ENCODE data around the gene ALKBH5. TPM values are rescaled to one million over a fixed set of nuclear protein-coding genes. Genes with fewer than 3 reads are reported as not detected.

ALKBH5 gene
- polyA plus RNA-seq, 1 of the 3 experiments (the other 2 are of a cell fraction) = 41.0 TPM

GRCh38 chr17:18229771-18230170, 46.1 kb downstream of the ALKBH5 start:
- H3K9ac ChIP-seq = no peak overlapping the region
- peaks cover 56% of the 10 kb centered on the region for H3K79me2 ChIP-seq (ENCODE audit: insufficient read depth)
- no peak for DNase-seq
- H3K4me1 ChIP-seq (ENCODE audit: control insufficient read depth in 1 of 2, insufficient read depth in 2 of 2, low read depth in 1 of 2, low read length in 1 of 2) = peaks cover 0 to 20% of the 10 kb centered on the region in 2 experiments; a peak in 1 of 4 replicates
- H3K4me2 ChIP-seq = no peak overlapping the region
- WGBS (ENCODE audit: low lambda C conversion rate) = 100% methylated on average over 2 of the region's 7 CpGs
- no peak overlapping the region for H3K4me3 ChIP-seq (ENCODE audit: low read depth in 2 of 2, low read length in 1 of 2)
- H3K36me3 ChIP-seq (replicated peaks in 1 of 2; ENCODE audit: control insufficient read depth in 1 of 2, insufficient read depth in 2 of 2, low read length in 1 of 2) = peaks cover 0 to 8% of the 10 kb centered on the region in 2 experiments
- no peaks in the 10 kb centered on the region for H3K9me2 ChIP-seq
- no peak overlapping the region for H2AFZ ChIP-seq (ENCODE audit: low read depth)
- no peaks in the 10 kb centered on the region for H3F3A ChIP-seq (replicated peaks; ENCODE audit: insufficient read depth)
- H3K27me3 ChIP-seq (ENCODE audit: insufficient read depth) = no peaks in the 10 kb centered on the region
- ChIA-PET POLR2A (no interaction called here), CTCF (interaction anchor here (0.9 to 1.0 kb wide), 2 partner anchors 12 to 13 kb away, joined by 4 to 5 read pairs; no protein-coding TSS in a partner anchor)
- H4K20me1 ChIP-seq (ENCODE audit: insufficient read depth) = 0 out of 2 replicates have a peak, but pooled peaks cover 17% of the 10 kb centered on the region
- H3K9me3 ChIP-seq = no peaks in the 10 kb centered on the region
- no peak for TF ChIP-seq YY1 (IDR thresholded peaks at IDR 0.05; ENCODE audit: low read depth)
- no peak for TF ChIP-seq ELF1 (IDR thresholded peaks at IDR 0.05)
- TF ChIP-seq, protein P1, sequence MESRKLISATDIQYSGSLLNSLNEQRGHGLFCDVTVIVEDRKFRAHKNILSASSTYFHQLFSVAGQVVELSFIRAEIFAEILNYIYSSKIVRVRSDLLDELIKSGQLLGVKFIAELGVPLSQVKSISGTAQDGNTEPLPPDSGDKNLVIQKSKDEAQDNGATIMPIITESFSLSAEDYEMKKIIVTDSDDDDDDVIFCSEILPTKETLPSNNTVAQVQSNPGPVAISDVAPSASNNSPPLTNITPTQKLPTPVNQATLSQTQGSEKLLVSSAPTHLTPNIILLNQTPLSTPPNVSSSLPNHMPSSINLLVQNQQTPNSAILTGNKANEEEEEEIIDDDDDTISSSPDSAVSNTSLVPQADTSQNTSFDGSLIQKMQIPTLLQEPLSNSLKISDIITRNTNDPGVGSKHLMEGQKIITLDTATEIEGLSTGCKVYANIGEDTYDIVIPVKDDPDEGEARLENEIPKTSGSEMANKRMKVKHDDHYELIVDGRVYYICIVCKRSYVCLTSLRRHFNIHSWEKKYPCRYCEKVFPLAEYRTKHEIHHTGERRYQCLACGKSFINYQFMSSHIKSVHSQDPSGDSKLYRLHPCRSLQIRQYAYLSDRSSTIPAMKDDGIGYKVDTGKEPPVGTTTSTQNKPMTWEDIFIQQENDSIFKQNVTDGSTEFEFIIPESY (IDR thresholded peaks at IDR 0.05; ENCODE audit: borderline replicate concordance, low read depth) = no peak
- TF ChIP-seq, protein P2, sequence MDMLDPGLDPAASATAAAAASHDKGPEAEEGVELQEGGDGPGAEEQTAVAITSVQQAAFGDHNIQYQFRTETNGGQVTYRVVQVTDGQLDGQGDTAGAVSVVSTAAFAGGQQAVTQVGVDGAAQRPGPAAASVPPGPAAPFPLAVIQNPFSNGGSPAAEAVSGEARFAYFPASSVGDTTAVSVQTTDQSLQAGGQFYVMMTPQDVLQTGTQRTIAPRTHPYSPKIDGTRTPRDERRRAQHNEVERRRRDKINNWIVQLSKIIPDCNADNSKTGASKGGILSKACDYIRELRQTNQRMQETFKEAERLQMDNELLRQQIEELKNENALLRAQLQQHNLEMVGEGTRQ (IDR thresholded peaks at IDR 0.05; ENCODE audit: borderline replicate concordance, low read depth, low read length) = no peak
- no peak for TF ChIP-seq NRF1 (IDR thresholded peaks at IDR 0.05; ENCODE audit: low read depth, low read length)
- TF ChIP-seq, protein P3, sequence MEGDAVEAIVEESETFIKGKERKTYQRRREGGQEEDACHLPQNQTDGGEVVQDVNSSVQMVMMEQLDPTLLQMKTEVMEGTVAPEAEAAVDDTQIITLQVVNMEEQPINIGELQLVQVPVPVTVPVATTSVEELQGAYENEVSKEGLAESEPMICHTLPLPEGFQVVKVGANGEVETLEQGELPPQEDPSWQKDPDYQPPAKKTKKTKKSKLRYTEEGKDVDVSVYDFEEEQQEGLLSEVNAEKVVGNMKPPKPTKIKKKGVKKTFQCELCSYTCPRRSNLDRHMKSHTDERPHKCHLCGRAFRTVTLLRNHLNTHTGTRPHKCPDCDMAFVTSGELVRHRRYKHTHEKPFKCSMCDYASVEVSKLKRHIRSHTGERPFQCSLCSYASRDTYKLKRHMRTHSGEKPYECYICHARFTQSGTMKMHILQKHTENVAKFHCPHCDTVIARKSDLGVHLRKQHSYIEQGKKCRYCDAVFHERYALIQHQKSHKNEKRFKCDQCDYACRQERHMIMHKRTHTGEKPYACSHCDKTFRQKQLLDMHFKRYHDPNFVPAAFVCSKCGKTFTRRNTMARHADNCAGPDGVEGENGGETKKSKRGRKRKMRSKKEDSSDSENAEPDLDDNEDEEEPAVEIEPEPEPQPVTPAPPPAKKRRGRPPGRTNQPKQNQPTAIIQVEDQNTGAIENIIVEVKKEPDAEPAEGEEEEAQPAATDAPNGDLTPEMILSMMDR (IDR thresholded peaks at IDR 0.05) = no peak
- TF ChIP-seq FOXM1 (IDR thresholded peaks at IDR 0.05; ENCODE audit: low read depth) = no peak
- TF ChIP-seq, protein P4, sequence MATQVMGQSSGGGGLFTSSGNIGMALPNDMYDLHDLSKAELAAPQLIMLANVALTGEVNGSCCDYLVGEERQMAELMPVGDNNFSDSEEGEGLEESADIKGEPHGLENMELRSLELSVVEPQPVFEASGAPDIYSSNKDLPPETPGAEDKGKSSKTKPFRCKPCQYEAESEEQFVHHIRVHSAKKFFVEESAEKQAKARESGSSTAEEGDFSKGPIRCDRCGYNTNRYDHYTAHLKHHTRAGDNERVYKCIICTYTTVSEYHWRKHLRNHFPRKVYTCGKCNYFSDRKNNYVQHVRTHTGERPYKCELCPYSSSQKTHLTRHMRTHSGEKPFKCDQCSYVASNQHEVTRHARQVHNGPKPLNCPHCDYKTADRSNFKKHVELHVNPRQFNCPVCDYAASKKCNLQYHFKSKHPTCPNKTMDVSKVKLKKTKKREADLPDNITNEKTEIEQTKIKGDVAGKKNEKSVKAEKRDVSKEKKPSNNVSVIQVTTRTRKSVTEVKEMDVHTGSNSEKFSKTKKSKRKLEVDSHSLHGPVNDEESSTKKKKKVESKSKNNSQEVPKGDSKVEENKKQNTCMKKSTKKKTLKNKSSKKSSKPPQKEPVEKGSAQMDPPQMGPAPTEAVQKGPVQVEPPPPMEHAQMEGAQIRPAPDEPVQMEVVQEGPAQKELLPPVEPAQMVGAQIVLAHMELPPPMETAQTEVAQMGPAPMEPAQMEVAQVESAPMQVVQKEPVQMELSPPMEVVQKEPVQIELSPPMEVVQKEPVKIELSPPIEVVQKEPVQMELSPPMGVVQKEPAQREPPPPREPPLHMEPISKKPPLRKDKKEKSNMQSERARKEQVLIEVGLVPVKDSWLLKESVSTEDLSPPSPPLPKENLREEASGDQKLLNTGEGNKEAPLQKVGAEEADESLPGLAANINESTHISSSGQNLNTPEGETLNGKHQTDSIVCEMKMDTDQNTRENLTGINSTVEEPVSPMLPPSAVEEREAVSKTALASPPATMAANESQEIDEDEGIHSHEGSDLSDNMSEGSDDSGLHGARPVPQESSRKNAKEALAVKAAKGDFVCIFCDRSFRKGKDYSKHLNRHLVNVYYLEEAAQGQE (IDR thresholded peaks at IDR 0.05; ENCODE audit: low read depth, low read length) = no peak
- TF ChIP-seq SMC3 (IDR thresholded peaks at IDR 0.05; ENCODE audit: low read depth, low read length) = no peak
- TF ChIP-seq MEF2A (IDR thresholded peaks at IDR 0.05; ENCODE audit: borderline replicate concordance, low read depth) = no peak
- TF ChIP-seq RFX5 (IDR thresholded peaks at IDR 0.05; ENCODE audit: low read length) = no peak
- no peak overlapping the region for H3K27ac ChIP-seq (ENCODE audit: low read depth in 2 of 2, low read length in 1 of 2)
